HPDE6-E6E7 (cell line): ENCODE measurements around the gene ZMYND8.
"Not testable (repeated sequence)": the region's sequence is repeated elsewhere in the genome, so short reads cannot be mapped to it uniquely, and the experiment has no call there.

Experiments
- DNase-seq: peaks from one replicate; pipeline ENCODE4 v3.0.0; 2011; ENCODE audit warnings: missing footprints; ENCODE audit errors: extremely low spot score

ZMYND8 gene

DNA sequence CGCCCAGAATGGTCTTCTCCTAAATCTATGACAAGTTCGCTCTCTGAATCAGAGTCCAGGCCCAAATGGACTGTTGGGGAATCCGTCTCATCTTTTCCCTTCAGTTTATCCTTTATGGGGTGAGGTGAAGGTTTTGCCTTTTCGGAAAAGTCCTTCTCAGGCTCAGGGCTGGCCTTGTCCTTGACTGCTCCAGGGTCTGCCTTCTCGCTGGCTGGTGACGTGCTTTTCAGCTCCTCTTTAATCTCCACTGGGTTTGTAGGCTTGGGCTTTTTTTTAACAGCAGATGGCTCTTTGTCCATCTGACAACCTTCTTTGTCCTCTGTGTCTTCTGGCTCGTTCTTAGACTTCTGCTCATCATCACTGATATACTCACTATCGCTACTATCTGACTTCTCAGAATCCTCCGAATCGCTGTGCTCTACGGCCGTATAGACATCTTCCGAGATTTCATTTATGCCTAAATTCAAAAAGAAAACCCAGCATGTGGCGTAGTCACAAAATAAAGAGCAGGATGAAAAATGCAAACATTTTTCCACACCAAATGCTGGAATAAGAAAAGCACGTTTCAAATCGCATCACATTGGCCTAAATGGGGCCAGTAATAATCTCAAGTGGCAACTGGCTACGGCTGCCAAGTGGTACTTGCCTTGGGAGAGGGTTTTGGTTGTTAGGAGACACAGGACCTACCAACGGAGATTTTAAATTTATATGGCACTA is 110.3 kb downstream of the ZMYND8 start:
- no peak for DNase-seq

- DNase-seq: not testable (repeated sequence)
These were observed 111.3 kb downstream of the ZMYND8 start for GRCh38 chr20:47245166-47245565.

DNA sequence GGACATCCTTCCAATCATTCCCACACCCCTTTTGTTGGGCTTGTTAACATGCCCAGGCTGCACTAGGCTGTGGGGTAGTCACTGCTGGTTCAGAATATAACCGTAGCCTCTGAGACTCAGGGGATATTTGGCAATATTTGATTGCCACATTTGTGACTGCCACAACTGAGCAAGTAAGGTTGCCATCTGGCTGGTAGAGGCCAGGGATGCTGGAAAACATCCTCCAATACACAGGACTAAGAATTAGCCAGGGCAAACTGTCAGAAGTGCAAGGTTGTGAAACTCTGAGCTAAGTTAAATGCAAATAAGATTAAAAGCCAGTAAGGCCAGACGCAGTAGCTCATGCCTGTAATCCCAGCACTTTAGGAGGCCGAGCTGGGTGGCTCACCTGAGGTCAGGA is 112.0 kb downstream of the ZMYND8 start:
- no peak for DNase-seq

DNA sequence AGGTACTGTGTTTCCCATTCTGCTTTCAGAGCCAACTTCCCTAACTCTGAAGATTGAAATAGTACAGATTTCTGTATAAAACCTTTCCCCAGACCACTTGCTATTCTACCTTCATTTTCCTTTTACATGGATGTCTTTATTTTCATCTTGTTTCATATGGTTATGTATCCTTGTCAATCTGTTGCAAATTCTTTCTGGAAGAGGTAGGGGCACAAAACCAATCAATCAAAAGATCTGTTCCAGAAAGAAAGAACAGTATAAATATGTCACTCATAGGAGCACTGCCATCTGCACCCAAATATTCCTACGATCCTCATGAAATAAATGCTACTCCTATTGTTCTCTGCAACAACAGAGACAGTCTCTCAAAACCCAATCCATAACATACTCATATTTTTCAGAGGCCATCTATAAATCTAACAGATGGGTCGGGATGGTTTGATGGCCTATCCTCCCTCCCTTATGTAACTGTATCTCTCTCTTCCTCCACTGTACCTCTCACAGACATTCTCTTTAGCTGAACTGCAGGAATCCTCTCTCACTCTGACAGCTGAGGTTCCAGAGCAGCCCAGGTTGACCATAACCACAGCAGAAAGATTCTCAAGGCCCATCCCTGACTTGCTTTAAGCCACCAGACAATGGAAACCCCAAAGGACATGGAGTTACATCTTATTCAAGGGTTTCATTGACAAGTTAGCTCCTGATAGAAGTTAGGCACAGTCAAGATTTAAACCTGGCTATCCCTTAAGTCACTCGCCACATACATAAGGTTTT is 112.8 kb downstream of the ZMYND8 start:
- no peak for DNase-seq

GRCh38 chr20:47243003-47243402 is 113.5 kb downstream of the ZMYND8 start:
- DNase-seq: no peak

- DNase-seq: no peak
These were observed 115.1 kb downstream of the ZMYND8 start for GRCh38 chr20:47241345-47241781.

DNA sequence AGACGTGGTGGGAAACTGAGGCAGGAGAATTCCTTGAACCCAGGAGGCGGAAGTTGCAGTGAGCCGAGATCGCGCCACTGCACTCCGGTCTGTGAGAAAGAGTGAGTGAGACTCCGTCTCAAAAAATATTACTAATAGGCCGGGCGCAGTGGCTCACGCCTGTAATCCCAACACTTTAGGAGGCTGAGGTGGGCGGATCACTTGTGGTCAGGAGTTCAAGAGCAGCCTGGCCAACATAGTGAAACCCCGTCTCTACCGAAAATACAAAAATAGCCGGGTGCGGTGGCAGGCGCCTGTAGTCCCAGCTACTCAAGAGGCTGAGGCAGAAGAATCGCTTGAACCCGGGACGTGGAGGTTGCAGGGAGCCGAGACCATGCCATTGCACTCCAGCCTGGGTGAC is 116.4 kb downstream of the ZMYND8 start:
- DNase-seq: not testable (repeated sequence)

DNA sequence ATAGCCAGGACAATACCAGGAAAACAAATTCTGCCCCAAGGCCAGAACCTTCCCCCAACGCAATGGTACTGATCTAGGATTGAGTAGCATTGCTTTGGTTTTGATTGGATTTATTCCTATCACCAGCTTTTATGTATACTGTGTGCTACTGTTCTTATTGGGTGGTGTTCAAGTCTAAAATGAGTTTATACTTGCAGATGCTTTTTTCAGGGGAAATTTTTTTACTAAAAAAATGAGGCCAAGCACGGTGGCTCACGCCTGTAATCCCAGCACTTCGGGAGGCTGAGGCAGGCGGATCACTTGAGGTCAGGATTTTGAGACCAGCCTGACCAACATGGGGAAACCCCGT is 116.8 kb downstream of the ZMYND8 start:
- DNase-seq: no peak

DNA sequence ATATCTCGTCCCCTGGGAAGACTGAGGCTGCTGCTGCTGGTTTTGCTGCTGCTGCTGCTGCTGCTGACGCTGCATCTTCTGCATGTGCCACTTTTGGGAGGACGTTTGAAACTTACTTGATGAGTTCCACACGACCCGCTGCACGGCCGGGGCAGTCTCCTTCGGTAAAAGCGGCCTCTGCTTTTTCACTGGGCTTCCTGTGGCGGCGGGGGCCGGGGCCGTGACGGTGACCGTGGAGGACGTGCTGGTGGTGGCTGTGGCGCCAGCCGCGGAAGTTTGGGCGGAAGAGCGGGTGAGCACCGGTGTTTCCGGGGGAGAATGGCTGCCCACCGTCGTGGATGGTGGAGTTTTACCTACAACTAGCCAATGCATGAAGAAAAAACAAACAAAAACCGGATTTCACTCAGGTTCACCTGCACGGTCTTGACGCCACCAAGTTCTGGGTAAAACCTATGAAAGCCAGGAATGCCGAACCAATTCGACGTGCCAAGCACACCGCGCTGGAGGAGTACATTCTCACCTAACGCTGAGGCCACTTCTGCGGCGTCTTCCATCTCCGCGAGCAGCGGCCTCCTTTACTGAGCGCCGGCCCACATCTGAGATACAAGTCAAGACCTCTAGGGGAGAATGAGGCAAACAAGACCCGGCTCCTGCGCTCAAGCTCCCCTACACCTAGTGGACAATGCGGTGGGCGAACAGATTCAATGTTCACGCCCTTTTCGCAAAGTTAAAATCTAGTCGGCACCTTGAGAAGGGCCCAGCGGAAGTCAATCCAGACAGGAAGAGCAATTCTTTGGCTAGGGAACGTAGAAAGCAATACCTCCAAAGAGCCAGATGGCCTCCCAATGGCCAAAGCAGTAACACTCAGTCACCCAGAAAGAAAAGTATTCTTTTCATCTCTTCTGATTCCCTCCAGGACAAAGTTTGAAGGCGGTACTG is 117.5 kb downstream of the ZMYND8 start:
- DNase-seq: no peak

DNA sequence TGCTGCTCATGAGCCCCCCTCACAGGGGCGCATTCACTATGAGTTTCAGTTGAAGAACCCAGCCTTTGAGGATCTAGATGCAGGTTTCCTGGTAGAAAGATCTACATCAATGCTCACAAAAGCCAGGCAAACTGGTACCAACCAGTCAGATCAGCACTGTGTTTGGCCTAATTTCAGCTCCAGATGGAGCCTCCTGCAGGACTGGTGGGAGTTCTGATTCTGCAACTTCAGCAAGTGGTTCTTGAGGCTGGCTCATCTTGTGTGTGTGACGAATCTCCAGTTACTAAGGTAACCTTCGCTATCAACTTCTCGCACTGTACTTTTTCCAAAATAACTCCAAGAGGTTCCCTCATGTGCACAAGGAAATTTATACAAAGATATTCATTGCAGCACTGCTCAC is 118.8 kb downstream of the ZMYND8 start:
- no peak for DNase-seq

DNA sequence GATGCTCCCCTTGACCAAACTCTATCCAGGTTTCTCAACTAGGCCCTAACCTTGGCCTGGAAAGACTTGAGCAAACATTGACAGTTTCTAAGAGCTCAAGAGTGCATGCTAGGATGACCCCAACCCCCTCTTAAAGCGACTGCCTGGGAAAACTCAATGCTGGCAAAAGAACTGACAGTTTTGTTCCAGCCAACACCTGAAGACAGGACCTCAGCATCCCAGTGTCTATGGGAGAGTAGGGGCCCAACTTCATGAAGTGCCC is 119.9 kb downstream of the ZMYND8 start:
- DNase-seq: no peak

DNA sequence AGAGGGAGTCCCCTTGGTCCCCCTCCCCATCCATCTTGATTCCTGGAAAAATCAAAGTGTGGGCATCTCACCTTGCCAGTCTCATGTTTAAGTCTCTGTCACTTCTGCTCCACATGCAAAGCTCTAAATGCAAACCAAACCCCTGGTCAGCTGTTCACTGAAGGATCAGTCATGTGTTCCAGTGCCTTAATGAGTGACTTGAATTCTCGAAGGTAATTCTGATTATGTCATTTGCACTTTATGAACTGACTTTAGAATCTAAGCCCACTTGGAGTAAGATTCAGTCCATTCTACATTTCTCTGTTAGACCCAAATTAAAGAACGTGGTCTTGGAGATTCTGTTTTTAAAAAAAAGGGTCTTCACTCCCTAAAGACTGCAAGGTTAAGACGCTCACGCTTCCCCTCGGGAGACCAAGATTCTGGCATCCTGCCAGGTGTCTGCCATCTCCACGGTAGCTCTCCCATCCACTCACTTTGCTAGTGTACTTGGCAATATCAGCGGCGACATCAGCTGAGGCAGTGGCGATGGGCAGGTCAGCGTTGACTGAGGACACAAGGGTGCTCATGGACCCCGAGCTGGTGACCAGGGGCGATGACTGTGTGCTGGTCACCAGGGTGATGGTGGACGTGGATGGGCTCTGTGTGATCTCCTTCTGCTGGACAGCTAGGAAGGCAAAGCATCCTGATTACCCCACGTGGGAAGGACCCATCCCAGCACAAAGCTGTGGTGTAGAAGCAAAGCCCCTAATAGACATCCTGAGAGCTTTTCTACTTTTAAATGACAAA is 120.5 kb downstream of the ZMYND8 start:
- DNase-seq: no peak

DNA sequence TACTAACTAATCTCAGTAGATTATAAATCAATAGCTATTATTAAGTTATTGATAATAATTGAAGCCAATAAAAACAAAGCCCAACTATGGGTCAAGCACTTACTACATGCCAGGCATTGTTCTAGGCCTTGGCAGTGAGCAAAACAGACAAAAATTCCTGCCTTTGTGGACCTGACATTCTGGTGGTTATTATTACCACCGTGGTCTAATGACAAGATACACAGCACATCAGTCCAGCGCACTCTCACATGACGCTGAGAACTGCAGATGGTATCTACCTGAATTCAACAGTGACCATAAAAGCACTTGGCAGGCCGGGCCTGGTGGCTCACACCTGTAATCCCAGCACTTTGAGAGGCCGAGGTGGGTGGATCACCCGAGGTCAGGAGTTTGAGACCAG is 121.4 kb downstream of the ZMYND8 start:
- DNase-seq: no peak

DNA sequence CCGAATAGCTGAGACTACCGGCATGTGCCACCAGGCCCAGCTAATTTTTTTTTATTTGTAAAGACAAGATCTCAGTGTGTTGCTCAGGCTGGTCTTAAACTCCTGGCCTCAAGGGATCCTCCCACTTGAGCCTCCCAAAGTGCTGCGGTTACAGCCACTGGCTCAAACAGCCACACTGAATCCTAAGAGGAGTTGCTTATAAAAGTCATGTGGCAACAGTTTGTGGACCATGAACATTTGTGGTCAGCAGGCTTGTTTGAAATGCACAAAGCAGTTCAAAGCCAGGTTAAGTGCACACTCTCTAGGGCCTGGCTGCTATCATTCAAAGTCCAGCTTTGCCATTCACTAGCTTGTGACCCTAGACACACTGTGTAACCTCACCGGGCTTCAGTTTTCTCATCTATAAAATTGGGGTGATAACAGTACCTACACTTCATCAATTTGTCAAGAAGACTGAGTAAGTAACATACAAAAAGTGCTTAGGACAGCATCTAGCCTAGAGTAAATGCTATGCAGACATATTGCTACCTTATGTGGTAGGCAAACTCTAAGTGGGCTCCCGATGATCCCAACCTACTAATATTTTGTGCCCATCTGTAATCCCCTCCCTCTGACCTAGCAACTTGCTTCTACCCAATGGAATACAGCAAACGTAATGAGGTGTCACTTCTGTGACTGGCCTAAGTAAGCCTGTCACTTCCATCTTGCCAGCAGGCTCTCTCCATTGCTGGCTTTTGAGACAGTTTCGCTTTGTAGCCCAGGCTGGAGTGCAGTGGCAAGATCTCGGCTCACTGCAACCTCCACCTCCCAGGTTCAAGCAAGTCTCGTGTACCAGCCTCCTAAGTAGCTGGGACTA is 122.9 kb downstream of the ZMYND8 start:
- no peak for DNase-seq

- DNase-seq: no peak
These were observed 124.0 kb downstream of the ZMYND8 start for GRCh38 chr20:47232518-47232917.

DNA sequence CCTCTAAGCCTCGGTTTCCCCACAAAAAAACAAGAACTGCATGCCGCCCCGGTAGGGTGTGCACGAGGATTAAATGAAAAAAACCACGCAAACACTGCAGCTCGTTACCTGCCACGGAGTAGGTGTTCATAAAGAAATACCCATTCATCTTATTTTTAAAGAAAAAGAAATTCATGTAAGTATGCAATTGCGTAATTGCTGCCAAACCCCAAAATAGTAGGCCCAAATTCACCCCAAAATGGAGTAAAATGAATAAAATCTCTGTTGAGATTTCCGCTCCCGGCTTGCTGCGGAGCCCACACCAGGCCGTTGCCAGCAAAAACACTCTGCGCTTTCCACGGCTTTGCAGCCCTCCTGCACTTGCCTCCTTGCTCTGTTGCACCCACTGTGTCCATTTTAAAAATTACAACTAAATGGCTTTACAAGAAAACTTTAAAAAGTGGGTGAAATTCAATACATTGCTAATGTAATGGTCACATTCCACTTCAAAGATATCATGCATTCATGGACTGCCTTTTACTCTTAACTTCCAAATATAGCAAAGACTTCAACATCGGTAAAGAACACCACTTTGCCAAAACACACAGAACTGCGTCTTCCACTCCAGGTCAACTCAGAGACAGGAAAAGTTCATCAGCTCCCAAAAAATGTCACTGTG is 125.0 kb downstream of the ZMYND8 start:
- no peak for DNase-seq

GRCh38 chr20:47230811-47231256 is 125.7 kb downstream of the ZMYND8 start:
- no peak for DNase-seq

DNA sequence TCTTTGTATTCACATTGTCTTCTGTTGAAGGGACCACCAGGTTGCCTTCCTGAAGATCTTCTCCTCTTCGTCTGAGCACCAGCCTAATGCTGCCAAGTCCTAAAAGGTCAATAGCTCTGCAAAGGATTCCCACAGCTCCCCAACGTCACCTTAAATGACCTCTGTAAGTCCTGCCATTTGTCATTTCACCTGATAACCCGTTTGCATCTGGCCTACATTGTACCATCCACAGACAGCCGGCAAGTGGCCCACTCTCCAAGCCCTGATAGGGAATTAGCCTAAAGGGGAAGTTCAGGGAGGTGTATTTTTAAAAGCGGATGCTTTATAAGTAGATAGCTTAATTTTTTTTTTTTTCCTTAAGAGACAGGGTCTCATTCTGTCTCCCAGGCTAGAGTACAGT is 127.8 kb downstream of the ZMYND8 start:
- DNase-seq: no peak

DNA sequence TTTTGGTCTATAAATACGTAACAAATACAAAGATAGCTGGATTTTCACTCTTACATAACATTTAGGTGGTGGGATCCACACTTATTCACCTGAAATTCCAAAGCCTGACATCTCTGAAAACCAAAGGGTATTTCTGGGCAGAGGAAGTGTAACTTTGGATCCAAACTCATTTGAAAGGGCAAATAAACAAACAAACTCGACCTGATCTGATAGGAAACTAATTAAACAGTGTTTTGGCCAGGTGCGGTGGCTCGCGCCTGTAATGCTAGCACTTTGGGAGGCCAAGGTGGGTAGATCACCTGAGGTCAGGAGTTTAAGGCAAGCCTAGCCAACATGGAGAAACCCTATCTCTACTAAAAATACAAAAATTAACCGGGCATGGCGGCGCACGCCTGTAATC is 128.9 kb downstream of the ZMYND8 start:
- DNase-seq: no peak

DNA sequence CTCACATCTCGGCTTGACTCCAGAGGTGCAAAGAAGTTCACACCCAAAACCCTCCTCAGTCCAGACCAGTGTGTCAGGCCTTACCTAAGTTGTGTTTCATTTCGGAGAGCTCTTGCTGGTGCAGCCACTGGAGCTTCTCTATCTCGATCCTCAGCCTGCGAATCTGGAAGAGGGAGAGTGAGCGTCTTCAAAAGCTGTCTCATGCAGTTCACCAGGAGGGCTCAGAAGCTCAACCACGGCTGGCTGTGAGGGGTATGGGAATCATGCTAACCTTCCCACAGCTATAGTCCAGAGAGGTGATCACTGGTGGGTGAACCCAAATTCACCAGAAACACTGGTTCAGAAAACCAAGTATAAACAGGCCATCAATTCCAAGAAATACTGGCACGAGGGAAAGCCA is 129.4 kb downstream of the ZMYND8 start:
- no peak for DNase-seq
